Right atrium auricular region (tissue), 2 donors: ENCODE results near the gene ZNF791. TPM values are rescaled to one million over a fixed set of nuclear protein-coding genes. Genes with fewer than 3 reads are reported as not detected.
"Not testable (repeated sequence)": the region's sequence is repeated elsewhere in the genome, so short reads cannot be mapped to it uniquely, and the experiment has no call there.

Source experiments
- DNase-seq: peaks from one replicate; pipeline ENCODE4 v3.0.0-alpha.2; 2019; ENCODE audit warnings: low spot score
- H3K27ac ChIP-seq, 2 donors: fragments of 200-600 bp; sonication (generic); 1 replicate in 1 of 2; 2 replicates in 1 of 2; pipeline ENCODE4 v1.5.1; 2016 to 2019
- H3K27me3 ChIP-seq, 2 donors: fragments of 200-600 bp; sonication (generic); one replicate each; pipeline versions ENCODE4 v1.5.1 to v1.6.0; 2017 to 2019
- H3K36me3 ChIP-seq: fragments of 200-600 bp; sonication (generic); one replicate; pipeline ENCODE4 v1.5.1; 2016
- H3K4me1 ChIP-seq, 2 donors: fragments of 200-600 bp; sonication (generic); one replicate each; pipeline versions ENCODE4 v1.5.1 to v1.6.0; 2017 to 2019
- H3K4me3 ChIP-seq, 2 donors: fragments of 200-600 bp; sonication (generic); 1 replicate in 1 of 2; 2 replicates in 1 of 2; pipeline ENCODE4 v1.5.1; 2017 to 2019; ENCODE audit warnings: mild to moderate bottlenecking in 1 of 2, moderate library complexity in 1 of 2
- H3K9me3 ChIP-seq, 2 donors: fragments of 200-600 bp; sonication (generic); one replicate each; pipeline ENCODE4 v1.5.1; 2019
- CTCF ChIP-seq, 2 donors: fragments of 200-600 bp; sonication (generic); IDR thresholded peaks; one replicate each; pipeline ENCODE4 v1.5.1; 2019; ENCODE audit warnings: antibody characterized with exemption in 2 of 2
- total RNA-seq, 2 donors: library from RNA; depleted of rRNA; stranded (reverse); fragments of >200 nt; gene quantifications; one replicate each; pipeline ENCODE4 v1.1.0, GENCODE V29; 2016

Gene ZNF791
- total RNA-seq, 2 donors from 2014 or later, result 8.2 to 10.1 TPM

- Histone ChIP-seq H3K4me3 (no peak overlapping the region), H3K27ac (no peak overlapping the region), H3K27me3 (no peaks in the 10 kb centered on the region), H3K36me3 (peaks cover 13% of the 10 kb centered on the region), H3K9me3 (no peaks in the 10 kb centered on the region), H3K4me1 (peaks cover 0 to 13% of the 10 kb centered on the region in 2 donors)
- TF ChIP-seq CTCF (IDR thresholded peaks at IDR 0.05), result no peak
- no peak for DNase-seq
Measured at GRCh38 chr19:12606796-12607195, 3.9 kb upstream of the ZNF791 start.

GRCh38 chr19:12607631-12608030, 3.1 kb upstream of the ZNF791 start:
- TF ChIP-seq CTCF (IDR thresholded peaks at IDR 0.05), result no peak
- Histone ChIP-seq H3K4me1 (peaks cover 0 to 22% of the 10 kb centered on the region in 2 donors), H3K9me3 (no peaks in the 10 kb centered on the region), H3K36me3 (peaks cover 15% of the 10 kb centered on the region), H3K27me3 (no peaks in the 10 kb centered on the region), H3K27ac (no peak overlapping the region), H3K4me3 (no peak overlapping the region)
- no peak for DNase-seq

- no peaks in the 10 kb centered on the region for H3K27me3 ChIP-seq
- H3K36me3 ChIP-seq, result peaks cover 13% of the 10 kb centered on the region
- no peaks in the 10 kb centered on the region for H3K9me3 ChIP-seq
- peak overlapping the region; percentile 95 to 99 for H3K4me3 ChIP-seq
- peak; percentile 86 for DNase-seq
- TF ChIP-seq CTCF (IDR thresholded peaks at IDR 0.05), result no peak
- peak overlapping the region; percentile 98 to 99 for H3K27ac ChIP-seq
- H3K4me1 ChIP-seq, result peaks cover 0 to 34% of the 10 kb centered on the region in 2 donors
Measured at GRCh38 chr19:12611361-12611699, 610 bp downstream of the ZNF791 start.

GRCh38 chr19:12617646-12618045, 6.9 kb downstream of the ZNF791 start:
- no peaks in the 10 kb centered on the region for H3K27me3 ChIP-seq
- H3K27ac ChIP-seq, result no peak overlapping the region
- H3K36me3 ChIP-seq, result peaks cover 12% of the 10 kb centered on the region
- H3K4me1 ChIP-seq, result peaks cover 0 to 19% of the 10 kb centered on the region in 2 donors
- no peak overlapping the region for H3K4me3 ChIP-seq
- DNase-seq, result no peak
- no peaks in the 10 kb centered on the region for H3K9me3 ChIP-seq
- no peak for TF ChIP-seq CTCF (IDR thresholded peaks at IDR 0.05)

GRCh38 chr19:12621253-12622024, 10.7 kb downstream of the ZNF791 start:
- H3K27me3 ChIP-seq, H3K27ac ChIP-seq, H3K4me3 ChIP-seq, H3K4me1 ChIP-seq, H3K9me3 ChIP-seq, DNase-seq: not testable (repeated sequence)
- peaks cover 33% of the 10 kb centered on the region for H3K36me3 ChIP-seq

- no peak for DNase-seq
- H3K4me3 ChIP-seq, result no peak overlapping the region
- peaks cover 0 to 6% of the 10 kb centered on the region in 2 donors for H3K4me1 ChIP-seq
- no peaks in the 10 kb centered on the region for H3K27me3 ChIP-seq
- H3K9me3 ChIP-seq, result peaks cover 7 to 14% of the 10 kb centered on the region in 2 donors
- peaks cover 50% of the 10 kb centered on the region for H3K36me3 ChIP-seq
- no peak overlapping the region for H3K27ac ChIP-seq
- TF ChIP-seq CTCF (IDR thresholded peaks at IDR 0.05), result no peak
Measured at GRCh38 chr19:12623361-12624031, 12.8 kb downstream of the ZNF791 start.
